Esophagus squamous epithelium (tissue), 5 donors: Measurements from ENCODE around the gene FN3KRP. TPM values are rescaled to one million over a fixed set of nuclear protein-coding genes. Genes with fewer than 3 reads are reported as not detected.

ENCODE experiments used
- DNase-seq: peaks from one replicate; lab custom pipeline; 2025; lab: John Stamatoyannopoulos, UW
- H3K27ac ChIP-seq, 4 donors: fragments of 200-600 bp; sonication (generic); one replicate each; pipeline ENCODE4 v1.5.1; 2016 to 2019; ENCODE audit warnings: mild to moderate bottlenecking in 1 of 4
- H3K27me3 ChIP-seq, 4 donors: fragments of 200-600 bp; sonication (generic); 1 replicate in 3 of 4; 2 replicates in 1 of 4; pipeline versions ENCODE4 v1.5.1 to v1.6.0; 2017 to 2021; ENCODE audit warnings: antibody characterized with exemption in 1 of 4
- H3K36me3 ChIP-seq, 3 donors: fragments of 200-600 bp; sonication (generic); one replicate each; pipeline ENCODE4 v1.5.1; 2016 to 2019
- H3K4me1 ChIP-seq, 3 donors: fragments of 200-600 bp; sonication (generic); one replicate each; pipeline ENCODE4 v1.5.1; 2017 to 2019
- H3K4me3 ChIP-seq, 4 donors: fragments of 200-600 bp; sonication (generic); 1 replicate in 3 of 4; 2 replicates in 1 of 4; pipeline ENCODE4 v1.5.1; 2016 to 2019; ENCODE audit warnings: mild to moderate bottlenecking in 2 of 4, moderate library complexity in 1 of 4
- H3K9me3 ChIP-seq, 3 donors: fragments of 200-600 bp; sonication (generic); one replicate each; pipeline ENCODE4 v1.5.1; 2016 to 2019
- CTCF ChIP-seq, 6 experiments: fragments of 450-650 bp in 4 of 6; fragments of 200-600 bp in 2 of 6; sonication (generic) in 2 of 6; IDR thresholded peaks; one replicate each; pipeline ENCODE4 v1.5.1; 2016 to 2019; ENCODE audit warnings: antibody characterized with exemption in 6 of 6, mild to moderate bottlenecking in 4 of 6, moderate library complexity in 4 of 6
- POLR2A ChIP-seq, 4 donors: fragments of 450-650 bp; IDR thresholded peaks; one replicate each; pipeline ENCODE4 v1.6.1; 2017; ENCODE audit warnings: antibody characterized with exemption in 4 of 4, mild to moderate bottlenecking in 4 of 4, moderate library complexity in 3 of 4
- WGBS, 2 donors: methylation state at CpG; one replicate each; pipeline ENCODE4 v1.1.5; 2018; 5-methylcytosine and 5-hydroxymethylcytosine counted together
- intact Hi-C: fragments of 100-400 bp; cut with DNase I; formaldehyde crosslinking; loops from one replicate; pipeline ENCODE4 v1.15.0; 2022
- total RNA-seq, 4 donors: library from RNA; depleted of rRNA; stranded (reverse); fragments of >200 nt; gene quantifications; one replicate each; pipeline ENCODE4 v1.1.0, GENCODE V29; 2016
- donor health status: DM: yes; HTN: yes; CAD: no.

The FN3KRP gene
- total RNA-seq, 4 donors from 2014 or later = 9.1 to 13.5 (median 10.2) TPM

- no peaks in the 10 kb centered on the region for H3K4me1 ChIP-seq
These were observed 33.0 kb upstream of the FN3KRP start for GRCh38 chr17:82683534-82683933.

GRCh38 chr17:82684228-82684841 lies 32.2 kb upstream of the FN3KRP start:
- Histone ChIP-seq H3K4me3 (no peak overlapping the region), H3K4me1 (no peaks in the 10 kb centered on the region), H3K36me3 (peaks cover 0 to 8% (median 0%) of the 10 kb centered on the region in 3 donors), H3K27ac (peak overlapping the region in 1 of 4 donors; percentile 21), H3K27me3 (no peaks in the 10 kb centered on the region), H3K9me3 (peaks cover 0 to 13% (median 0%) of the 10 kb centered on the region in 3 donors)
- intact Hi-C loops = no loop called here
- no peak for DNase-seq
- TF ChIP-seq CTCF (IDR thresholded peaks at IDR 0.05) (no peak), POLR2A (IDR thresholded peaks at IDR 0.05) (no peak)
- 74 to 78% methylated on average over 10 to 13 of the region's 13 CpGs for WGBS, 2 donors

More at GRCh38 chr17:82683534-82683933, 33.0 kb upstream of the FN3KRP start:
- Histone ChIP-seq H3K9me3 (peaks cover 0 to 13% (median 0%) of the 10 kb centered on the region in 3 donors), H3K27me3 (no peaks in the 10 kb centered on the region), H3K4me3 (no peak overlapping the region), H3K27ac (no peak overlapping the region), H3K36me3 (peaks cover 0 to 8% (median 0%) of the 10 kb centered on the region in 3 donors)
- TF ChIP-seq POLR2A (IDR thresholded peaks at IDR 0.05) (no peak), CTCF (IDR thresholded peaks at IDR 0.05) (no peak)
- 58 to 75% methylated on average over 1 of the region's 1 CpG for WGBS, 2 donors
- no peak for DNase-seq
- intact Hi-C loops = no loop called here

- no peak overlapping the region for H3K4me3 ChIP-seq
- no peaks in the 10 kb centered on the region for H3K27me3 ChIP-seq
- H3K4me1 ChIP-seq = no peaks in the 10 kb centered on the region
- H3K9me3 ChIP-seq = peaks cover 0 to 13% (median 0%) of the 10 kb centered on the region in 3 donors
- TF ChIP-seq POLR2A (IDR thresholded peaks at IDR 0.05) (no peak), CTCF (IDR thresholded peaks at IDR 0.05) (no peak)
- peaks cover 0 to 8% (median 0%) of the 10 kb centered on the region in 3 donors for H3K36me3 ChIP-seq
- no peak for DNase-seq
- WGBS, 2 donors = 95 to 97% methylated on average over 6 to 9 of the region's 12 CpGs
- H3K27ac ChIP-seq = no peak overlapping the region
- intact Hi-C loops = no loop called here
These were observed 31.2 kb upstream of the FN3KRP start for GRCh38 chr17:82685291-82685690.

- intact Hi-C loops = no loop called here
- H3K4me3 ChIP-seq = no peak overlapping the region
- H3K27me3 ChIP-seq = no peaks in the 10 kb centered on the region
- peak overlapping the region in 1 of 4 donors; percentile 9 for H3K27ac ChIP-seq
- peaks cover 0 to 20% (median 0%) of the 10 kb centered on the region in 3 donors for H3K36me3 ChIP-seq
- no peak for DNase-seq
- TF ChIP-seq CTCF (IDR thresholded peaks at IDR 0.05) (no peak), POLR2A (IDR thresholded peaks at IDR 0.05) (no peak)
- no peaks in the 10 kb centered on the region for H3K4me1 ChIP-seq
- 90 to 94% methylated on average over 9 to 14 of the region's 19 CpGs for WGBS, 2 donors
- H3K9me3 ChIP-seq = peaks cover 0 to 7% (median 0%) of the 10 kb centered on the region in 3 donors
These were observed 29.9 kb upstream of the FN3KRP start for GRCh38 chr17:82686366-82687324.
